ENCODE measurements around the gene BRPF1. TPM values are rescaled to one million over a fixed set of nuclear protein-coding genes. Genes with fewer than 3 reads are reported as not detected.

Gene BRPF1, protein sequence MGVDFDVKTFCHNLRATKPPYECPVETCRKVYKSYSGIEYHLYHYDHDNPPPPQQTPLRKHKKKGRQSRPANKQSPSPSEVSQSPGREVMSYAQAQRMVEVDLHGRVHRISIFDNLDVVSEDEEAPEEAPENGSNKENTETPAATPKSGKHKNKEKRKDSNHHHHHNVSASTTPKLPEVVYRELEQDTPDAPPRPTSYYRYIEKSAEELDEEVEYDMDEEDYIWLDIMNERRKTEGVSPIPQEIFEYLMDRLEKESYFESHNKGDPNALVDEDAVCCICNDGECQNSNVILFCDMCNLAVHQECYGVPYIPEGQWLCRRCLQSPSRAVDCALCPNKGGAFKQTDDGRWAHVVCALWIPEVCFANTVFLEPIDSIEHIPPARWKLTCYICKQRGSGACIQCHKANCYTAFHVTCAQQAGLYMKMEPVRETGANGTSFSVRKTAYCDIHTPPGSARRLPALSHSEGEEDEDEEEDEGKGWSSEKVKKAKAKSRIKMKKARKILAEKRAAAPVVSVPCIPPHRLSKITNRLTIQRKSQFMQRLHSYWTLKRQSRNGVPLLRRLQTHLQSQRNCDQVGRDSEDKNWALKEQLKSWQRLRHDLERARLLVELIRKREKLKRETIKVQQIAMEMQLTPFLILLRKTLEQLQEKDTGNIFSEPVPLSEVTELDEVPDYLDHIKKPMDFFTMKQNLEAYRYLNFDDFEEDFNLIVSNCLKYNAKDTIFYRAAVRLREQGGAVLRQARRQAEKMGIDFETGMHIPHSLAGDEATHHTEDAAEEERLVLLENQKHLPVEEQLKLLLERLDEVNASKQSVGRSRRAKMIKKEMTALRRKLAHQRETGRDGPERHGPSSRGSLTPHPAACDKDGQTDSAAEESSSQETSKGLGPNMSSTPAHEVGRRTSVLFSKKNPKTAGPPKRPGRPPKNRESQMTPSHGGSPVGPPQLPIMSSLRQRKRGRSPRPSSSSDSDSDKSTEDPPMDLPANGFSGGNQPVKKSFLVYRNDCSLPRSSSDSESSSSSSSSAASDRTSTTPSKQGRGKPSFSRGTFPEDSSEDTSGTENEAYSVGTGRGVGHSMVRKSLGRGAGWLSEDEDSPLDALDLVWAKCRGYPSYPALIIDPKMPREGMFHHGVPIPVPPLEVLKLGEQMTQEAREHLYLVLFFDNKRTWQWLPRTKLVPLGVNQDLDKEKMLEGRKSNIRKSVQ (N-terminal part only)
- total RNA-seq, result 10 to 100 TPM; 11.3 to 18.8 (median 14.5) TPM

GRCh38 chr3:9731206-9732079 is at the start of gene BRPF1:
Gene BRPF1, plus strand, starts transcription at chr3:9731735. Its CDS starts 2,406 bp downstream, at chr3:9734141.
- TF ChIP-seq, protein P1, sequence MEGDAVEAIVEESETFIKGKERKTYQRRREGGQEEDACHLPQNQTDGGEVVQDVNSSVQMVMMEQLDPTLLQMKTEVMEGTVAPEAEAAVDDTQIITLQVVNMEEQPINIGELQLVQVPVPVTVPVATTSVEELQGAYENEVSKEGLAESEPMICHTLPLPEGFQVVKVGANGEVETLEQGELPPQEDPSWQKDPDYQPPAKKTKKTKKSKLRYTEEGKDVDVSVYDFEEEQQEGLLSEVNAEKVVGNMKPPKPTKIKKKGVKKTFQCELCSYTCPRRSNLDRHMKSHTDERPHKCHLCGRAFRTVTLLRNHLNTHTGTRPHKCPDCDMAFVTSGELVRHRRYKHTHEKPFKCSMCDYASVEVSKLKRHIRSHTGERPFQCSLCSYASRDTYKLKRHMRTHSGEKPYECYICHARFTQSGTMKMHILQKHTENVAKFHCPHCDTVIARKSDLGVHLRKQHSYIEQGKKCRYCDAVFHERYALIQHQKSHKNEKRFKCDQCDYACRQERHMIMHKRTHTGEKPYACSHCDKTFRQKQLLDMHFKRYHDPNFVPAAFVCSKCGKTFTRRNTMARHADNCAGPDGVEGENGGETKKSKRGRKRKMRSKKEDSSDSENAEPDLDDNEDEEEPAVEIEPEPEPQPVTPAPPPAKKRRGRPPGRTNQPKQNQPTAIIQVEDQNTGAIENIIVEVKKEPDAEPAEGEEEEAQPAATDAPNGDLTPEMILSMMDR (IDR thresholded peaks at IDR 0.05; ENCODE audit: low read depth), result no peak

DNA sequence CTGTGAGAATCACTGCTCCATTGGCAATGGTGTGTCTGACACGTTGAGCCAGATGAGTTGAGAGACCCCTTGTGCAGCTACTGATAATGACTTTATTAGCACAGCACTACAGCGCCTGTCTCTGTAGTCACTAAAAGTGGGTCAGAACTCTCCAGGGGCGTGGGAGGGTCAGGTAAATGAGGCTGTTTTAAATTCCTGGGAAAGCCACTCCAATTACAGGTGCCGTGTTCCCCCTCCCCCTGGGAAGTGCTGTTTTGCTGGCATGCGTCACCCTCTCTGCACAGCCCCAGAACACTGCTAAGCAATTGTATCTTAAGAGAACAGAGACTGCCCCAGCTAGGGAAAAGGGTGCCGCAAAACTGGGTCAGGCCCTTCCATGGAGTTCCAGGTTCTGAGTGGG is 49.4 kb upstream of the BRPF1 start:
- TF ChIP-seq, protein P1 (IDR thresholded peaks at IDR 0.05; ENCODE audit: low read depth), result no peak

DNA sequence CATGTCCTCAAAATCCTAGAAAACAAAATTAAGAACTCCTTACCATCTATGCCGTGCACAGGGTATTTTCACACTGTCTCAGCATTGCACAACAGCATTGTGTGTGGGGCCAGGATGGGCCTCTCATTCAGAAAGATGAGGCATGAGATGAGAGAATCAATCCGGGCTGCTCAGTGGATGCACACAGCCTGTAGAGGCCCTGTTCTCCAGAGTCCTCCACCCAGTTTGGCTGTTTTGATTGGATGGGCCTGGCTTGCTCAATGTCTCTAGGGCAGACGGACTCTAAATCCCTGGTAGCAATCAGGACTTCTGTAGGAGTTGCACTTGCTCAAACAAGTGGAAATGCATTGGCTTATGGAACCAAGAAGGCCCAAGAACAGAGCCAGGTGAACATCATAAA is 48.1 kb upstream of the BRPF1 start:
- TF ChIP-seq, protein P1 (IDR thresholded peaks at IDR 0.05; ENCODE audit: low read depth), result no peak

DNA sequence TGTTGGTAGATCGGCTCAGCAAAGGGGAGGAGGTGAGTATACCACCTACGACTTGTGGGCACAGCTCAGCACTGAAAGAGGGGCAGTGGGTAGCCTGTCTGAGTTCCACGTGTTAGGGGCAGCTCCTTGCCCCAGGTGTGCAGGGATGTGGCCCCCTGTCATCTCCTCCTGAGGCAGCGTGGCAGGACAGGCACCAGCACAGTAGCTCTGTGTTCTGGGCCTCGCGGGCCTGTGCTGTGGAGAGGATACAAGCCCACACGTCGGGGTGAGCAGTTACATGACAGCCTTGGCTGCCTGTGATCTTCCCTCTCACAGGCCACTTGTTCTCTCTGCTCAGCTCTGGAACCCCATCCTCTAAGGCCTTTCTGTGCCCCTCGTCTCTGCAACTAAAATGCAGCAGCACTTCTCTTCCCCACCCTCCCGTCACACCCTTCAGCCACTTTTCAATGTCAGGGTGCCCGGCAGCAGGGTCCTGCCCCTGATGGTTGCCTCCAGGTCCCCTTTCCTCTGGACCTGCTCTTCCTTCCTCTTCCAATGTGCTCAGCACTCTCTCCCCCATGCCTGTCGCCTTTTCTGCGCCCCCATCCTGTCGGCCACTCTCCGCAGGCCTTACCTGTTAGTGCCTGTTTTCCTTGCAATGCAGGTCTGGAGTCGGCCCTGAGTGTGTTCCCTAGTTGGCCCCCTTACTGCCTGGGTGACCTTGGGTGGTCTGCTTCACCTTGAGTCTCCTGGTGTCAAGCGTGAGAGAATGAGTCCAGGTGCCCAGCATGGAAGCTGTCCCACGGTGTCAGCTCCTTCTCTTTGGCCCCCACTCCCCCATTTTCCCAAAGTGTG is 46.1 kb upstream of the BRPF1 start:
- TF ChIP-seq, protein P1 (IDR thresholded peaks at IDR 0.05; ENCODE audit: low read depth), result no peak

GRCh38 chr3:9686050-9686550 is 45.4 kb upstream of the BRPF1 start:
- TF ChIP-seq, protein P1 (IDR thresholded peaks at IDR 0.05; ENCODE audit: low read depth), result no peak

DNA sequence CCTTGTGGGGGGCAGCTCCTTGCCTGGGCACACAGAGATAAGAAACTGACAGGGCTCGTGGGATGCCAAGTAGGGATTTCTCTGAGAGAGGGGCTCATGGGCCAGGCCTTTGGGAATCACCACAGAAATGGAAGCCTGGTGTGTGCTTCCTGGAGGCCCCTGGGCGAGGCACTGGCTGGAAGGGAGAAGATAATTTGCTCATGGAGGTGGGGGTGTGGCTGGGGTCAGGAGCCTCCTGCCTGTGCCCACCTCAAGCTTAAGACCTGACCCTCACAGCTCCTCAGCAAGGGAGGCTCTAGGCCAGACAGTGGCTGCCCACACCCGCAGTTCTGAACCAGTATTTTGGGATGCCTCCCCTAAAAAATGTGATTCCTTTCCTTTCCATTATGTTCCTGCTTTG is 44.8 kb upstream of the BRPF1 start:
- TF ChIP-seq, protein P1 (IDR thresholded peaks at IDR 0.05; ENCODE audit: low read depth), result no peak

Measured in subcutaneous adipose tissue (tissue), 4 donors.